PC-9 (cell line): ENCODE data around the gene ADORA2A. TPM values are rescaled to one million over a fixed set of nuclear protein-coding genes. Genes with fewer than 3 reads are reported as not detected.

Experiments used
- BruUV-seq: library from RNA; stranded (reverse); fragments of 400-500 nt; replicated peaks from 2 replicates; lab custom pipeline; 2021; lab: Mats Ljungman, UMichigan
- CTCF ChIA-PET: fragments of 300-600 bp; sonication (Branson Sonifier 250); formaldehyde crosslinking; loops from one replicate; lab custom pipeline; 2022; ENCODE audit warnings: antibody characterized with exemption; lab: Charles Lee
- POLR2A ChIA-PET: fragments of 300-600 bp; sonication (Branson Sonifier 250); formaldehyde crosslinking; loops from one replicate; lab custom pipeline; 2022; ENCODE audit warnings: antibody characterized with exemption; ENCODE audit not compliant: unreplicated experiment; lab: Charles Lee
- DNase-seq, 2 experiments: peaks; one replicate each; pipeline versions ENCODE4 v3.0.0 to v3.0.0-alpha.2; 2015 to 2022; ENCODE audit warnings: mixed read lengths in 1 of 2
- H2AFZ ChIP-seq: fragments of 200-600 bp; sonication (generic); 2 replicates; pipeline ENCODE4 v1.8.1; 2017; ENCODE audit warnings: antibody characterized with exemption
- H3F3A ChIP-seq: fragments of 200-600 bp; sonication (generic); 2 replicates; pipeline ENCODE4 v1.8.1; 2017; ENCODE audit warnings: antibody characterized with exemption, mild to moderate bottlenecking, low read depth; ENCODE audit not compliant: insufficient read depth
- H3K27ac ChIP-seq: fragments of 200-600 bp; sonication (generic); 2 replicates; pipeline ENCODE4 v1.6.1; 2016; ENCODE audit warnings: mixed run types
- H3K27me3 ChIP-seq: fragments of 200-600 bp; sonication (generic); 2 replicates; pipeline ENCODE4 v1.6.1; 2016; ENCODE audit warnings: low read depth, mixed run types; ENCODE audit not compliant: insufficient read depth
- H3K36me3 ChIP-seq: fragments of 200-600 bp; sonication (generic); 2 replicates; pipeline ENCODE4 v1.6.1; 2016; ENCODE audit warnings: low read depth, mixed run types
- H3K4me1 ChIP-seq: fragments of 200-600 bp; sonication (generic); replicated peaks from 2 replicates; pipeline ENCODE4 v1.6.1; 2016; ENCODE audit warnings: mixed run types; ENCODE audit not compliant: insufficient read depth
- H3K4me2 ChIP-seq: fragments of 200-600 bp; sonication (generic); 2 replicates; pipeline ENCODE4 v1.6.1; 2017; ENCODE audit warnings: mixed run types
- H3K4me3 ChIP-seq: fragments of 200-600 bp; sonication (generic); 2 replicates; pipeline ENCODE4 v1.6.1; 2016; ENCODE audit warnings: mixed run types
- H3K79me2 ChIP-seq: fragments of 200-600 bp; sonication (generic); 2 replicates; pipeline ENCODE4 v1.6.1; 2017; ENCODE audit warnings: low read depth, mixed run types
- H3K9me2 ChIP-seq: fragments of 200-600 bp; sonication (generic); 2 replicates; pipeline ENCODE4 v1.8.1; 2017; ENCODE audit warnings: mild to moderate bottlenecking; ENCODE audit not compliant: insufficient read depth
- H3K9me3 ChIP-seq: fragments of 200-600 bp; sonication (generic); 2 replicates; pipeline ENCODE4 v1.8.1; 2016; ENCODE audit warnings: low read depth; ENCODE audit not compliant: insufficient read depth
- H4K20me1 ChIP-seq: fragments of 200-600 bp; sonication (generic); 2 replicates; pipeline ENCODE4 v1.8.1; 2017; ENCODE audit not compliant: insufficient read depth
- EZH2 ChIP-seq: fragments of 200-600 bp; sonication (generic); IDR thresholded peaks from 2 replicates; pipeline ENCODE4 v1.8.0; 2017; ENCODE audit warnings: antibody characterized with exemption, low read depth
- intact Hi-C: fragments of 100-400 bp; cut with micrococcal nuclease; formaldehyde crosslinking; loops from one replicate; pipeline ENCODE4 v1.10.0; 2022; ENCODE audit not compliant: unreplicated experiment
- total RNA-seq: library from RNA; stranded (reverse); gene quantifications from 2 replicates; pipeline ENCODE4 v1.2.3, GENCODE V29; 2021
- TF ChIP-seq, protein P1 (sequence below): fragments of 200-600 bp; sonication (generic); conservative IDR thresholded peaks from 2 replicates; pipeline ENCODE4 v1.6.1; 2017; ENCODE audit warnings: mixed run types, antibody characterized with exemption, mild to moderate bottlenecking, moderate library complexity

Gene ADORA2A
- total RNA-seq, 1 experiment from 2014 or later = 1.8 TPM

DNA sequence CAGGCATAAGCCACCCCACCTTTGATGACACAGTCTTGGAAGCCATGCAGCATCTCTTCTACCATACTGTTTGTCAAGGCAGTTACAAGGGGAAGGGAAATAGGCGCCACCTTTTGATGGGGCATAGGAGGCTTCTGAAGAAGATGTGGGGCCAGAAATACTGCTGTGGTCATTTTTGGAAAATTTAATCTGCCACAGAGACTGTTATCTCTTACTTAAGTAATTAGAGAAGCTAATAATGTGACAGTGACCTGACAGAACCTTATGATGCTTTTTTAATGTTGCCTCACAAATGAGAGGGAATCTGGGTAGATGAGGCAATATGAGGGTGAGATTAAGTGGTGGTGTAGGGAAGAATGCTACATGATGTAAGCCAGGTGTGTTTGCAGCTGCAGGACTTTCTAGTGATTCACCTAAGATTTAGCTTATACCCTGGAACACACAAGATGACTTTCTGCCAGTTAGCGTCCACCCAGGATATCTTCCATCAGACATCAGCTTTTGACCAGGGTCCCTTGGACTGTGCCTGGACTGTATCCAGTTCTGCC, 34.3 kb upstream of the ADORA2A start:
- H3K4me1 ChIP-seq = no peaks in the 10 kb centered on the region
- BruUV-seq = no TSS peak
- peaks cover 11% of the 10 kb centered on the region; the same call in 1 of the 2 replicates for H3K36me3 ChIP-seq
- no peaks in the 10 kb centered on the region for H3K27me3 ChIP-seq
- no peak for DNase-seq
- no peak overlapping the region for H3K27ac ChIP-seq
- CTCF ChIA-PET = no interaction called here
- POLR2A ChIA-PET = no interaction called here
- no peaks in the 10 kb centered on the region for H3K9me2 ChIP-seq
- no peak overlapping the region for H2AFZ ChIP-seq
- H3F3A ChIP-seq = no peaks in the 10 kb centered on the region
- H3K79me2 ChIP-seq = no peaks in the 10 kb centered on the region
- H3K9me3 ChIP-seq = no peaks in the 10 kb centered on the region
- intact Hi-C loops = no loop called here
- H3K4me3 ChIP-seq = no peak overlapping the region
- no peaks in the 10 kb centered on the region for H4K20me1 ChIP-seq
- no peak overlapping the region for H3K4me2 ChIP-seq
- TF ChIP-seq EZH2 = no peak
- TF ChIP-seq, protein P1, sequence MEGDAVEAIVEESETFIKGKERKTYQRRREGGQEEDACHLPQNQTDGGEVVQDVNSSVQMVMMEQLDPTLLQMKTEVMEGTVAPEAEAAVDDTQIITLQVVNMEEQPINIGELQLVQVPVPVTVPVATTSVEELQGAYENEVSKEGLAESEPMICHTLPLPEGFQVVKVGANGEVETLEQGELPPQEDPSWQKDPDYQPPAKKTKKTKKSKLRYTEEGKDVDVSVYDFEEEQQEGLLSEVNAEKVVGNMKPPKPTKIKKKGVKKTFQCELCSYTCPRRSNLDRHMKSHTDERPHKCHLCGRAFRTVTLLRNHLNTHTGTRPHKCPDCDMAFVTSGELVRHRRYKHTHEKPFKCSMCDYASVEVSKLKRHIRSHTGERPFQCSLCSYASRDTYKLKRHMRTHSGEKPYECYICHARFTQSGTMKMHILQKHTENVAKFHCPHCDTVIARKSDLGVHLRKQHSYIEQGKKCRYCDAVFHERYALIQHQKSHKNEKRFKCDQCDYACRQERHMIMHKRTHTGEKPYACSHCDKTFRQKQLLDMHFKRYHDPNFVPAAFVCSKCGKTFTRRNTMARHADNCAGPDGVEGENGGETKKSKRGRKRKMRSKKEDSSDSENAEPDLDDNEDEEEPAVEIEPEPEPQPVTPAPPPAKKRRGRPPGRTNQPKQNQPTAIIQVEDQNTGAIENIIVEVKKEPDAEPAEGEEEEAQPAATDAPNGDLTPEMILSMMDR = no peak

- Histone ChIP-seq H2AFZ (no peak overlapping the region), H3K4me2 (no peak overlapping the region), H3K4me1 (no peaks in the 10 kb centered on the region), H3K4me3 (no peak overlapping the region), H3F3A (no peaks in the 10 kb centered on the region), H3K79me2 (no peaks in the 10 kb centered on the region), H4K20me1 (no peaks in the 10 kb centered on the region), H3K27me3 (no peaks in the 10 kb centered on the region), H3K36me3 (peaks cover 15% of the 10 kb centered on the region; the same call in 1 of the 2 replicates), H3K9me2 (no peaks in the 10 kb centered on the region), H3K9me3 (no peaks in the 10 kb centered on the region), H3K27ac (no peak overlapping the region)
- CTCF ChIA-PET = no interaction called here
- intact Hi-C loops = no loop called here
- POLR2A ChIA-PET = no interaction called here
- TF ChIP-seq, protein P1 = no peak
- no peak for TF ChIP-seq EZH2
- no peak for DNase-seq
- BruUV-seq = no TSS peak
Measured at GRCh38 chr22:24393848-24394247, 33.6 kb upstream of the ADORA2A start.

- H2AFZ ChIP-seq = no peak overlapping the region
- H3F3A ChIP-seq = no peaks in the 10 kb centered on the region
- intact Hi-C loops = no loop called here
- H3K9me2 ChIP-seq = no peaks in the 10 kb centered on the region
- H3K4me3 ChIP-seq = no peak overlapping the region
- H3K9me3 ChIP-seq = no peaks in the 10 kb centered on the region
- no peaks in the 10 kb centered on the region for H4K20me1 ChIP-seq
- DNase-seq = no peak
- POLR2A ChIA-PET = no interaction called here
- H3K4me2 ChIP-seq = no peak overlapping the region
- H3K4me1 ChIP-seq = no peaks in the 10 kb centered on the region
- CTCF ChIA-PET = no interaction called here
- TF ChIP-seq EZH2 = no peak
- TF ChIP-seq, protein P1 = no peak
- H3K36me3 ChIP-seq = peaks cover 15% of the 10 kb centered on the region; the same call in 1 of the 2 replicates
- BruUV-seq = no TSS peak
- H3K79me2 ChIP-seq = no peaks in the 10 kb centered on the region
- H3K27ac ChIP-seq = no peak overlapping the region
- H3K27me3 ChIP-seq = no peaks in the 10 kb centered on the region
Measured at GRCh38 chr22:24394254-24394653, 33.1 kb upstream of the ADORA2A start.
